NCI-H526 (cell line): ENCODE measurements around the gene CWF19L1.

Source experiments
- DNase-seq, 2 experiments: peaks; one replicate each; lab custom pipeline; 2025; lab: John Stamatoyannopoulos, UW

CWF19L1 gene

GRCh38 chr10:100253041-100253440, 14.4 kb downstream of the CWF19L1 start:
- no peak for DNase-seq

DNA sequence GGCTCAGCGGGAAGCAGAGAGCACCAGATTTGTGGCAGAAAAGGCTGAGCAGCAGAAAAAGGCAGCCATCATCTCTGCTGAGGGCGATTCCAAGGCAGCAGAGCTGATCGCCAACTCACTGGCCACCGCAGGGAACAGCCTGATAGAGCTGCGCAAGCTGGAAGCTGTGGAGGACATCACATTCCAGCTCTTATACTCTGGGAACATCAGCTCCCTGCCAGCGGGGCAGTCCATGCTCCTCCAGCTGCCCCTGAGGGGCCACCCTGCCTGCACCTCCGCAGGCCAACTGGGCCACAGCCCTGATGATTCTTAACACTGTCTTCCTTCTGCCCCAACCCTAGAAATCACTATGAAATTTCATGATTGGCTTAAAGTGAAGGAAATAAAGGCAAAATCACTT, 18.6 kb downstream of the CWF19L1 start:
- no peak for DNase-seq

- no peak for DNase-seq
Observed at GRCh38 chr10:100245484-100246220, 21.8 kb downstream of the CWF19L1 start.

DNA sequence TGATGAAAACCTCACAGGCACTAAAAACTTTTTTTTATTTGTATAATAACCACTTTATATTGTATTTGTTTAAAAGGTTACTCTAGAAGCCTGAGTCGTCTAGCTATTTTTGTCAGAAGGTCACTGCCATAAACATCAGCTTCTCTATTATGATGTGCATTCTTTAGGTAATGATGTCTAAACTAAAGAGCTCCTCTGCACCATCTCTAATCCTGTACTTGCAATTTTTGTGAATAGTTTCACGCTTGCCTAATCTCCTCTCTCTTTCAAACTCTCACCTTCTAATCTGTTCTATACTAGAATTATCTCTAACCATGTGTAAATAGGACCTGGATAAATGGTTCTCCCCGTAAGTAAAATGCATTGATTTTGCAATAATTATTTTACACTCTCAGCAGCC, 27.6 kb downstream of the CWF19L1 start:
- DNase-seq, result no peak

GRCh38 chr10:100238429-100238828, 29.0 kb downstream of the CWF19L1 start:
- DNase-seq, result no peak

GRCh38 chr10:100232101-100232500, 35.3 kb downstream of the CWF19L1 start:
- DNase-seq, result no peak

- no peak for DNase-seq
Observed at GRCh38 chr10:100229819-100230422, 37.5 kb downstream of the CWF19L1 start.

DNA sequence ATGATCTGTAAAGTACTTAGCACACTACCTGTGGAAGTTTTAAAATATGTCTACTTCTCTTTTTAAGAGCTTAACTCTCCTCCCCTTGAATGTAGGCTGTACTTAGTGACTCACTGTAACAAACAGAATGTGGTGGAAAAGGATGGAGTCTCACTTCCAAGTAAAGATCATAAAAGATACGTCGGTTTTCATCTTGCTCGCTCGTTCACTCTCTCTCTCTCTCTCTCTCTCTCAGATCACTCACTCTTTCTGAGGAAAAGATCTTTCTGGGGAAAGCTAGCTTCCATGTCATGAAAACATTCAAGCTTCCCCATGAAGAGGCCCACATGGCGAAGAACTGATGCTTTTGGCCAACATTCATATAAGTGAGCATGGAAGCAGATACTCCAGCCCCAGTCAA, 43.6 kb downstream of the CWF19L1 start:
- DNase-seq, result no peak

DNA sequence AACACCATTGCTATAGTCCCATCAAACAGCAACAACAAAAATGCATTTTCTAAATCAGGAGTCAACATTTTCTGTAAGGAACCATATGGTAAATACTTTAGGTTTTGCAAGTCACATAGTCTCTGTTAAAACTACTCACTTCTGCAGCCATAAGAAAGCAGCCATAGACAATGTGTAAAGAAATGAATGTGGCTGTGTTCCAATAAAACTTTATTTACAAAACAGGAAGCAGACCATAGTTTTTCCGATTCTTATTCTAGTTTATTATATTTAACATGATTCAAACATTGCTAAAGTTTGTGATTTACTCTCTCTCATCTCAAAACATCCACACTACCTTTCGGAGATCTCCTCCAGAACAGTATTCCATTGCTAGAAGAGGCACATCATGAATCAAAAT, 44.9 kb downstream of the CWF19L1 start:
- no peak for DNase-seq

DNA sequence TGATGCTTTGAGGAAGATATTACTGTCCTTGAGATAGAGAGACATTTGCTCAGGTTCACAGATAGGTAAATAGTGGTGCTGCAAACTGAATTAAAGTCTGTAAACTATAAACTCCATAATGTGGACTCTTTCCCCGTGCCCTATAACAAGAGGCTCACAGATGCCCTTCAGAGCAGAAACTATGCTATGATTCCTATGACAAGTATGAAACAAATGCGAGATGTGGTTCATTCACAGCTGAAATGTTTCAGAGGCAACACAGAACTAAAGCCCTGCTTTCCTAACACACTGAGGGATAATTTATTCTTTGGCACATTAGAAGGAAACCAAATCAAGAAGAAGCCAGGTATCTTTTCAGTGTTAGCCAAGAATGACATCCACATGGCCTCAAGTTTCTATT, 51.4 kb downstream of the CWF19L1 start:
- DNase-seq, result no peak

- DNase-seq, result no peak
Observed at GRCh38 chr10:100209303-100209702, 58.1 kb downstream of the CWF19L1 start.

GRCh38 chr10:100208276-100208675, 59.2 kb downstream of the CWF19L1 start:
- DNase-seq, result no peak

GRCh38 chr10:100204370-100204769, 63.1 kb downstream of the CWF19L1 start:
- no peak for DNase-seq

DNA sequence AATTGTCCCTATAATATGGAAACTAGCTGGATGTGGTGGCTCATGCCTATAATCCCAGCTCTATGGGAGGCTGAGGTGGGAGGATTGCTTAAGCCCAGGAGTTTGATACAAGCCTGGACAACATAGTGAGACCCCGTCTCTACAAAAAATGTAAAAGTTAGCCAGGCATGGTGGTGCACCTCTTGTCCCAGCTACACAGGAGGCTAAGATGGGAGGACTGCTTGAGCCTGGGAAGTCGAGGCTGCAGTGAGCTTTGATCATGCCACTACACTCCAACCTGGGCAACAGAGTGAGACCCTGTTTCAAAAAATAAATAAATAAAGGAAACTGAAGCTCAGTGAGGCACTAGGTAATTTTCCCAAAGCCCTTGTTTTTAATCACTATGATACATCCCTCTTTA, 65.9 kb downstream of the CWF19L1 start:
- DNase-seq, result no peak

- no peak for DNase-seq
Observed at GRCh38 chr10:100194711-100195110, 72.7 kb downstream of the CWF19L1 start.

DNA sequence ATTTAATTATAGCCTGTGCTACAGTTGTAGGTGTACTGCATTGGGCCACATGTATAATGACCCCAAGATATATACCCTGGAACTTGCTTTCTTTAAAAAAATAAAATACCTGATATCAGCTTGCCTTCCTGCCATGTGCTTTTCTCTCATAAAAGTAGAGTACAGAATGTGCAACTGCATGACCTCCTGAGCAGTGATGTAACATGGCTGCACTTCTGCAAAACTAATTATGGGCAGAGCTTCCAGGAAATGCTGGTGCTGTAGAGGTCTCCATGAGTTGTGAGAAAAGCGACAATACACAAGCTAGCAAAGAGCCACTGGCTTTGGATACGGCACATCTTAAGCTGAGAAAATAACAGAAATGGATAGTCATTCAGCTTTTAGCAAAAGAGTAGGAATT, 75.1 kb downstream of the CWF19L1 start:
- no peak for DNase-seq

DNA sequence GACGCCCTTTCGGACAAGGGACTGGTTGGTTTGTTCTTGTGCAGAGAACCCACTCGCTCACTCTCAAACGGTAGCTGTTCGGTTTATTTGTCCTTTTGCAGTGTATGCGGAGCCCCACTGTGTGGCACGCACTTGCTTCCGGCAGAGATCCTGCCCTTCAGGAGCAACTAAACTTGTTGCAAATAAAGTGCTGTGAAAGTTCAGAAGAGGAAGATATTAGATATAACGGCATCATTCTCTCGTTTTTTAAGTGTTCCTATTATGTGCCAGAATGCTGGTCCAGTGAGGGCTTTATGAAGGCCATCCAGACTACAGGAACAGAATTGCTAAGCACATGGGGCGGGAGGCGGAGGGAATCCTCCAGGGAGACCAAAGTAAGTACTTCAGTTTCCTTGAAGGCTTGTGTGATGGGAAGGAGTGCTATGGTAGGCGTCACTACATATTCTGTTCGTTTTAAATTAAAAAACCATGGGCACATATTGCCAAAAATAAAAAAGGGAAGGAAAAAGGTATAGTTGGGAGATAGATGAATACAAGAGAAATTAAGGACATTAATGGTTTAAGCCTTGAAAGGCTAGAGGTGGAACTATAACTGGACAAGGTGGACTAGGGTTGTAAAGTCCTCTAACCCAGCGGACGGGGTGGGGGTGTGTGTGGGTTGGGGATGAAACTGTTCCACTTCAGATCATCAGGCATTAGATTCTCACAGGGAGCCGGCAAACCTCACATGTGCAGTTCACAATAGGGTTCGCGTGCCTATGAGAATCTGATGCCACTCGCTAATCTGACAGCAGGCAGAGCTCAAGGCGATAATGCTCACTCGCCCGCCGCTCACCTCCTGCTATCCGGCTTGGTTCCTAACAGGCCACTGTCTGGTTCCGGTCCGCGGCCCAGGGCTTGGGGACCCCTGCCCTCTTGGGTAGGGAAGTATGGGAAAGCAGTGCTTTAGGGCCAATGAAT, 80.9 kb downstream of the CWF19L1 start:
- peak in 1 of 2 experiments; percentile 30 for DNase-seq

- DNase-seq, result peak; percentile 60 to 94
Observed at GRCh38 chr10:100185364-100186252, 81.8 kb downstream of the CWF19L1 start, which contains the start of gene ERLIN1. ERLIN1 (minus strand) TSS chr10:100186029; CDS start chr10:100185626, 403 bp downstream.

- peak; percentile 15 to 16 for DNase-seq
Observed at GRCh38 chr10:100184840-100185239, 82.6 kb downstream of the CWF19L1 start.

DNA sequence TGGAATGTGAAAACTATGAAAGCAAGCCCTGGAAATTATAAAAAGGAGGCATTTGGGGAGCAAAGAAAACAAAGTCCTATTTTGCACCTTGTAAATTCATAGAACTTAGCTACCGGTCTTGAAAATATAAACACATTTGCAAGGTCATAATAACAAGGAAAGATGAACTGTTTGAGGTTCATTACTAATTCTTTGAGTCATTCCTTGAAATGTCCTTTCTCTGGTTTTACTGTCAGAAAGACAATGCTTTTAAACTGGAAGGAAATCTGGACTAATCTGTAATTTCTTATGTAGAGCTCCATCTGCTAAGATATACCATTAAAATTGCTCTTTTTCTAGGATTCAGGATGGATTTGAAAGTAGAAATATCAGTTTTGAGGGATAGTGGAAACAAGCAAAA, 83.0 kb downstream of the CWF19L1 start:
- DNase-seq, result no peak

DNA sequence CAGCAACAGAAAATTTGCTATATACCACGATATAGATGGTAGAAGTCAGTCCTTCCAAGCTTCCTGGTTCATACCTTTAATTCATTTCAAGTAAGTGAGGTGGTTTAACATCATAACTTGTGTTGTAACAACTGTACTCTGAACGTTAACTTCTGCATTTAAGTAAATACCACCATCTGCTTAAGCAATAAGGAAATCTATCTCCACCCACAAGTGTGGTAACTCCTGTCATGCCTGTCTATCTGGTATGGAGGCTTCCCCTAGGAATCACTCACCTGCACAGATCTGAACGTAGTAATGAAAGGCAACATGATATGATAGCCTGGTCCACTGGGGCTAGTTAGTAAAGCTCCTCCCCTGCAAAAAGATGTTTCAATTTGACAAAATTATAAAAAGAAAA, 84.0 kb downstream of the CWF19L1 start:
- DNase-seq, result peak; percentile 29 to 32

DNA sequence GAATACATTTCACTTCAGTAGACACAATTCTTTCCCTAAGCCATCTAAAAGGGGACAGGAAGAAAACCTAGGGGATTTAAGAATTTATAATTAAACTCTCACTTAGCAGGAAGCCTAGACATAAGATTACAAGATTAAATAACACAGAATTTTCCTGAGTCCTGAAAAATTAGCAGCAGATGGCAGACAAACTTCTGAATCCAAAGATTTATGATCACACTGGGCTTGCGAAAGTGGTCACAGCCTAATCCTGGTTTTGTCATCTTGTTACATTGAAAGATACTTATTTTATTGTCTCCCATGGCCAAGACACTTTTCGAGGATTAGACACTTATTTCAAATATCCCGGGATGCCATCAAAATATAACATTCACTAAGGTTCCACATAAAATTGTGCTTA, 84.5 kb downstream of the CWF19L1 start:
- no peak for DNase-seq
